Myocyte (in vitro differentiated cells): ENCODE measurements around the gene PLCG2. TPM values are rescaled to one million over a fixed set of nuclear protein-coding genes. Genes with fewer than 3 reads are reported as not detected.

Source experiments
- DNase-seq: peaks from one replicate; pipeline ENCODE4 v3.0.0-alpha.2; 2012; ENCODE audit warnings: low read depth
- total RNA-seq: library from RNA; depleted of rRNA; stranded (reverse); fragments of >200 nt; gene quantifications from 2 replicates; pipeline ENCODE4 v1.2.3, GENCODE V29; 2014

Gene PLCG2
- total RNA-seq, 1 donor from 2014 or later = 0.11 TPM

- no peak for DNase-seq
Observed at GRCh38 chr16:81814751-81815428, 35.8 kb downstream of the PLCG2 start.

GRCh38 chr16:81815429-81815766, 36.3 kb downstream of the PLCG2 start:
- no peak for DNase-seq

GRCh38 chr16:81816351-81816750, 37.3 kb downstream of the PLCG2 start:
- DNase-seq = no peak

GRCh38 chr16:81816793-81817210, 37.7 kb downstream of the PLCG2 start:
- no peak for DNase-seq

- DNase-seq = no peak
Observed at GRCh38 chr16:81817296-81817695, 38.2 kb downstream of the PLCG2 start.

GRCh38 chr16:81817789-81818567, 38.9 kb downstream of the PLCG2 start:
- DNase-seq = no peak

GRCh38 chr16:81818568-81818896, 39.4 kb downstream of the PLCG2 start:
- no peak for DNase-seq

GRCh38 chr16:81818905-81819304, 39.8 kb downstream of the PLCG2 start:
- DNase-seq = no peak

GRCh38 chr16:81821436-81822128, 42.5 kb downstream of the PLCG2 start:
- DNase-seq = no peak

GRCh38 chr16:81823111-81823510, 44.0 kb downstream of the PLCG2 start:
- DNase-seq = no peak

GRCh38 chr16:81823734-81824133, 44.6 kb downstream of the PLCG2 start:
- DNase-seq = no peak

GRCh38 chr16:81826523-81826922, 47.4 kb downstream of the PLCG2 start:
- no peak for DNase-seq

- DNase-seq = no peak
Observed at GRCh38 chr16:81830845-81831540, 51.9 kb downstream of the PLCG2 start.

GRCh38 chr16:81831722-81832126, 52.6 kb downstream of the PLCG2 start:
- DNase-seq = no peak

- DNase-seq = no peak
Observed at GRCh38 chr16:81832801-81833547, 53.9 kb downstream of the PLCG2 start.

- no peak for DNase-seq
Observed at GRCh38 chr16:81833751-81834150, 54.7 kb downstream of the PLCG2 start.

GRCh38 chr16:81834868-81835267, 55.8 kb downstream of the PLCG2 start:
- DNase-seq = no peak

GRCh38 chr16:81836279-81837054, 57.4 kb downstream of the PLCG2 start:
- no peak for DNase-seq

- DNase-seq = no peak
Observed at GRCh38 chr16:81837312-81837751, 58.2 kb downstream of the PLCG2 start.

- DNase-seq = peak; percentile 3
Observed at GRCh38 chr16:81838794-81839193, 59.7 kb downstream of the PLCG2 start.
